T47D (cell line): ENCODE measurements around the gene CHN2.

ENCODE experiments used
- DNase-seq, 2 experiments: peaks; one replicate each; pipeline versions ENCODE4 v3.0.0 to v3.0.0-alpha.2; 2011 to 2012; ENCODE audit warnings: low read depth in 1 of 2, low spot score in 1 of 2
- JUND ChIP-seq: IDR thresholded peaks from 2 replicates; pipeline ENCODE4 v1.6.1; 2012; ENCODE audit warnings: low read depth
- in situ Hi-C: cut with HindIII; loops from 2 replicates; pipeline ENCODE4 v1.10.0; 2016; ENCODE audit warnings: low sequenced_read_pairs, low pct_unique_long_range_greater_than_20kb

Gene CHN2

GRCh38 chr7:29471444-29472138 is 277.0 kb downstream of the CHN2 start:
- TF ChIP-seq JUND, result no peak
- in situ Hi-C loops, result no loop called here
- no peak for DNase-seq

- no peak for DNase-seq
- in situ Hi-C loops, result no loop called here
Measured at GRCh38 chr7:29476916-29477315, 282.3 kb downstream of the CHN2 start.

GRCh38 chr7:29478226-29478625 is 283.7 kb downstream of the CHN2 start:
- no peak for DNase-seq
- in situ Hi-C loops, result no loop called here
- TF ChIP-seq JUND, result no peak

More at GRCh38 chr7:29476916-29477315, 282.3 kb downstream of the CHN2 start:
- no peak for TF ChIP-seq JUND

GRCh38 chr7:29478687-29479240 is 284.2 kb downstream of the CHN2 start:
- TF ChIP-seq JUND, result no peak
- DNase-seq, result no peak
- in situ Hi-C loops, result no loop called here

- in situ Hi-C loops, result no loop called here
- DNase-seq, result no peak
- TF ChIP-seq JUND, result no peak
Measured at GRCh38 chr7:29479301-29480200, 285.0 kb downstream of the CHN2 start.

- in situ Hi-C loops, result no loop called here
- no peak for DNase-seq
- no peak for TF ChIP-seq JUND
Measured at GRCh38 chr7:29480451-29480850, 285.9 kb downstream of the CHN2 start.

GRCh38 chr7:29480934-29481651 is 286.5 kb downstream of the CHN2 start:
- in situ Hi-C loops, result no loop called here
- TF ChIP-seq JUND, result no peak
- DNase-seq, result no peak

GRCh38 chr7:29482056-29482455 is 287.5 kb downstream of the CHN2 start:
- DNase-seq, result no peak
- in situ Hi-C loops, result no loop called here
- TF ChIP-seq JUND, result no peak

GRCh38 chr7:29483219-29484104 is 288.9 kb downstream of the CHN2 start:
- TF ChIP-seq JUND, result no peak
- peak; percentile 23 to 84 for DNase-seq
- in situ Hi-C loops, result no loop called here

- peak in 1 of 2 experiments; percentile 71 for DNase-seq
- in situ Hi-C loops, result no loop called here
- TF ChIP-seq JUND, result no peak
Measured at GRCh38 chr7:29484280-29484679, 289.7 kb downstream of the CHN2 start.

GRCh38 chr7:29485339-29486190 is 291.0 kb downstream of the CHN2 start:
- DNase-seq, result no peak
- in situ Hi-C loops, result no loop called here
- no peak for TF ChIP-seq JUND
